Measurements from ENCODE around the gene RASSF8.
"Not testable (repeated sequence)": the region's sequence is repeated elsewhere in the genome, so short reads cannot be mapped to it uniquely, and the experiment has no call there.

The RASSF8 gene

GRCh38 chr12:26031827-26032226, 73.3 kb downstream of the RASSF8 start:
- no peak for DNase-seq

GRCh38 chr12:26032290-26032689, 73.8 kb downstream of the RASSF8 start:
- DNase-seq: no peak

GRCh38 chr12:26032719-26033241, 74.3 kb downstream of the RASSF8 start:
- DNase-seq: no peak

GRCh38 chr12:26034371-26035142, 76.1 kb downstream of the RASSF8 start:
- no peak for DNase-seq

DNA sequence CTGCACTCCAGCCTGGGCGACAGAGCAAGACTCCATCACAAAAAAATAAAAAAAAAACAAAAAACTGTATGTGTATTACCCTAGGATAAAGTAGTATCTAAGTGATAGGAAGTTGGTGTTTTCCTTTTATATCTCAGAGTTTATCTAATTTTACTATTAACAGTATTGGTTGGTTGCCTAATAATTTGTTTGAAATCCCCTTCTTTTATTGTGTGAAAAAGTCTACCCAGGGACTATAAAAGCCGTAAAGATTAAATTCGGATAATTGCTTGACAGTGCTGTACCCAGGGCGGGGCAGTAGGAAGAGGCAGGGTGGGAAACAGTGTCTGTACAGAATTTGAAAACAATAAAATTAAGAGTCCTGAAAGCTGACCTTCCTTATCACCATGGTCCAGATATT, 78.4 kb downstream of the RASSF8 start:
- no peak for DNase-seq

- DNase-seq: no peak
These were observed 79.2 kb downstream of the RASSF8 start for GRCh38 chr12:26037615-26038220.

DNA sequence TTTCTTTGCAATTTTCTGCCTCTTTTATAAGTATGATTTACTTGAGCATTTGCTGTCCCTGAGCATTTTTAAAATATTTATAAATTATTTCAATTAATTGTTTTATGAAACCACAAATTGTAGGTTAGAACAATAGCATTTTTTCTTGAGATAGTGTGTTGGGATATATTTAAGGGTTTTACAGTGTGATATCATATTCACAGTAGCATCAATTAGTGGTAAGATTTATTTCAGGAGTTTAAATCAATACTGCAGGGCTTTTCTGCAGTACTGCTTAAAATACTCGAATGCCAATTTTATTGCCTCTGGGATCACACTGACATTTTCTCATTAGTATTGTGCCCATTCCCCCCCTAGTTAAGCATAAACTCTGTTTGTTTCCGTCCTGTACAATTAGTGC, 84.2 kb downstream of the RASSF8 start:
- DNase-seq: no peak

GRCh38 chr12:26043135-26044006, 84.9 kb downstream of the RASSF8 start:
- DNase-seq: no peak

- DNase-seq: no peak
These were observed 85.5 kb downstream of the RASSF8 start for GRCh38 chr12:26044007-26044394.

- DNase-seq: no peak
These were observed 86.1 kb downstream of the RASSF8 start for GRCh38 chr12:26044592-26044991.

- no peak for DNase-seq
These were observed 87.7 kb downstream of the RASSF8 start for GRCh38 chr12:26046203-26046602.

- no peak for DNase-seq
These were observed 88.4 kb downstream of the RASSF8 start for GRCh38 chr12:26046906-26047305.

- no peak for DNase-seq
These were observed 89.1 kb downstream of the RASSF8 start for GRCh38 chr12:26047401-26048226.

DNA sequence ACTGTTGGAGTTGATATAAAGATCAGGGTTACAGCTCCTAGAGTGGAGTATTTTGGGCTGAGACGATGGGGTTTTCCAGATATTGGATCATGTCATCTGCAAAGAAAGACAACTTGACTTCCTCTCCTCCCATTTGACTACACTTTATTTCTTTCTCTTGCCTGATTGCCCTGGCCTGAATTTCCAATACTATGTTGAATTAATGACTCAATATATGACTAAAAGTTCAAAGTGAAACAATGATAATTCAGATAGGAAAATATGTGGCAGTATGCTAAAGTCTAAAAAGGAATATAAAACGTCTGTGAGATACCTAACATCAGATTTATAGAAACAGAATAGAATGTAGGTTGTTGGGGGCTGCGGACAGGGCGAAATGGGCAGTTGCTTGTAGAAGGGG, 94.2 kb downstream of the RASSF8 start:
- DNase-seq: no peak

GRCh38 chr12:26054383-26054782, 95.9 kb downstream of the RASSF8 start:
- no peak for DNase-seq

DNA sequence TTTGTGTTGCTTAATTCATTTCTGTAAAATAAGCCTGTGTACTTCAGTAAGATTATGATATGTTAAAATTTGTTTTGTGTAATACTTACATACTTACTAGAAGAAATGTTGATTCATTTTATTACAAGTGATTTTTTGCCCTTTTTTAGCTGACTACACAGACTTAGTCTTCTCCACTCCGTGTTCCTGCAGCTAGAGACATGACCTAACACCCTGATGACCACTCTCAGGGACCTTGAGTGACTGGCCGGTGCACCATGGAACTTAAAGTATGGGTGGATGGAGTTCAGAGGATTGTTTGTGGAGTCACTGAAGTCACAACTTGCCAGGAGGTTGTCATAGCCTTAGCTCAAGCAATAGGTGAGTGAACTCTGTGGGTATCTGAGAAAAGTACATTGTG, 96.6 kb downstream of the RASSF8 start:
- DNase-seq: no peak

DNA sequence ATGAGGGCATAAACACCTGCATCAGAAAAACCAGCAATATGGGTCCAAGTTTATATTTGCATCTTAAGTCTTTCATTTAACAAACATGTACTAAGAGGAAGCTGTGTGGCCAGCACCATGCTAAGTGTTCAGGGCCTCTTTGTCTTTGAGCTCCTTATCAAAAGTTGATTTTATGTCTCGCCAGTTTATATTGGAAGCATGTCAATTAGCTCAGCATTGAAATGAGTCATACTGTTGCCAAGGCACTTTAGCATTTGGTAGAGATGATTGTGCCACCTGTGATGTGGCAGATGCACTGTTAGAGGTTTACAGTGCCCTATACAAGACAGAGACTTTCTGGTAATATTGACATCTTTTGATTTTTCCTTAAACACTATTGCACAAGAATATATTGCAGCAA, 97.9 kb downstream of the RASSF8 start:
- no peak for DNase-seq

- DNase-seq: not testable (repeated sequence)
These were observed 98.8 kb downstream of the RASSF8 start for GRCh38 chr12:26057271-26057670.

- no peak for DNase-seq
These were observed 99.8 kb downstream of the RASSF8 start for GRCh38 chr12:26058308-26058707.

- no peak for DNase-seq
These were observed 100.3 kb downstream of the RASSF8 start for GRCh38 chr12:26058818-26059217.

- no peak for DNase-seq
These were observed 103.5 kb downstream of the RASSF8 start for GRCh38 chr12:26062006-26062405.

DNA sequence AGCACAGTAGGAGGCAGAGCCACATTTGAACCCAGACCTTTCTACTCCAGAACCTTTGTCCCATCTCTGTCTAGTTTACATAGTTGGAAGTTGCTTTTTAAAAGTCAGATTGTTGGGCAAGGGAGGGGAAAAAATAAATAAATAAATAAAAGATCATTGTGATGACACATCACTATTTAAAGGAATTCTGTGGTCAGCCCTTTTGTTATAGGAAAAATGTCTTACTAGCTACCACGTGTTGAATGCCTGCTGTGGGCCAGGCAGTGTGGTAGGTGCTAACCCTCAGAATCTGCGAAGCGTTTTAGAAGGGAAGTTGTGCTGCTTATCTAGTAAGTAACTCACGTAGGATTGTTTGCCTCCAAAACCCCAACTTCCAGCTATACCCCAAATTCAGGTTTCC, 104.1 kb downstream of the RASSF8 start:
- DNase-seq: no peak

GRCh38 chr12:26065451-26065850, 107.0 kb downstream of the RASSF8 start:
- DNase-seq: no peak

Data from NCI-H446 treated with DMSO at 0.1 percent for 48 hours (cell line).